Measurements from ENCODE around the gene CCT2. TPM values are rescaled to one million over a fixed set of nuclear protein-coding genes. Genes with fewer than 3 reads are reported as not detected.

CCT2 gene
- total and polyA plus RNA-seq, 9 of the 15 experiments (the other 6 are each of a cell fraction or from before 2014, with no cell fraction given), result 341 to 738 (median 490) TPM

- TF ChIP-seq, protein P1, sequence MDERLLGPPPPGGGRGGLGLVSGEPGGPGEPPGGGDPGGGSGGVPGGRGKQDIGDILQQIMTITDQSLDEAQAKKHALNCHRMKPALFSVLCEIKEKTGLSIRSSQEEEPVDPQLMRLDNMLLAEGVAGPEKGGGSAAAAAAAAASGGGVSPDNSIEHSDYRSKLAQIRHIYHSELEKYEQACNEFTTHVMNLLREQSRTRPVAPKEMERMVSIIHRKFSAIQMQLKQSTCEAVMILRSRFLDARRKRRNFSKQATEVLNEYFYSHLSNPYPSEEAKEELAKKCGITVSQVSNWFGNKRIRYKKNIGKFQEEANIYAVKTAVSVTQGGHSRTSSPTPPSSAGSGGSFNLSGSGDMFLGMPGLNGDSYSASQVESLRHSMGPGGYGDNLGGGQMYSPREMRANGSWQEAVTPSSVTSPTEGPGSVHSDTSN (CRISPR knock-in tag; IDR thresholded peaks at IDR 0.05; ENCODE audit: low read depth), result no peak
- TF ChIP-seq, protein P1 (tag; conservative IDR thresholded peaks at IDR 0.05; ENCODE audit: low read depth), result peak; percentile 36; the same call in 1 of the 2 replicates
- TF ChIP-seq ZNF444 (CRISPR knock-in tag; IDR thresholded peaks at IDR 0.05) (no peak), NRF1 (conservative IDR thresholded peaks at IDR 0.05 in 1 of 2, IDR thresholded peaks at IDR 0.05 in 1 of 2) (peak; percentile 82 to 85), NFIC (IDR thresholded peaks at IDR 0.05) (peak; percentile 37; the same call in 1 of the 2 replicates), CREB1 (IDR thresholded peaks at IDR 0.05) (peak; percentile 84), CREB1 (CRISPR knock-in tag; IDR thresholded peaks at IDR 0.05) (peak; percentile 88), EP300 (IDR thresholded peaks at IDR 0.05; ENCODE audit: low read length) (peak; percentile 35; the same call in 1 of the 2 replicates), HDAC2 (IDR thresholded peaks at IDR 0.05) (peak; percentile 98), KDM5B (IDR thresholded peaks at IDR 0.05; ENCODE audit: insufficient replicate concordance, low read depth, low read length) (peak; percentile 92), KDM4B (IDR thresholded peaks at IDR 0.05; ENCODE audit: borderline replicate concordance in 2 of 2, low read depth in 1 of 2) (peak in 1 of 2 experiments; percentile 85; a peak in 1 of 4 replicates), BRD9 (IDR thresholded peaks at IDR 0.05; ENCODE audit: low read depth, partially characterized antibody) (peak; percentile 35), RBM39 (optimal IDR thresholded peaks at IDR 0.05; ENCODE audit: low read depth, low read length) (peak; percentile 19), KAT7 (CRISPR knock-in tag; IDR thresholded peaks at IDR 0.05; ENCODE audit: borderline replicate concordance) (peak; percentile 97; the same call in 1 of the 2 replicates), ZFP30 (CRISPR knock-in tag; IDR thresholded peaks at IDR 0.05; ENCODE audit: borderline replicate concordance) (no peak), YY1 (IDR thresholded peaks at IDR 0.05; ENCODE audit: borderline replicate concordance in 1 of 3, control insufficient read depth in 1 of 3, extremely low read depth in 1 of 3, insufficient read depth in 3 of 3, insufficient read length in 1 of 3, insufficient replicate concordance in 2 of 3, low read depth in 1 of 3, low read length in 2 of 3) (peak in 2 of 3 experiments; percentile 65 to 85), L3MBTL2 (IDR thresholded peaks at IDR 0.05) (peak; percentile 91), RAD51 (IDR thresholded peaks at IDR 0.05; ENCODE audit: borderline replicate concordance, low read depth) (0 out of 2 replicates have a peak, but pooled peaks have one; percentile 15), E2F1 (CRISPR knock-in tag; IDR thresholded peaks at IDR 0.05) (0 out of 2 replicates have a peak, but pooled peaks have one; percentile 79), POLR2AphosphoS5 (IDR thresholded peaks at IDR 0.05; ENCODE audit: control insufficient read depth, insufficient read depth, low read depth, low read length) (peak; percentile 85), ZNF24 (IDR thresholded peaks at IDR 0.05) (0 out of 2 replicates have a peak, but pooled peaks have one; percentile 37)
- TF ChIP-seq, protein P2, sequence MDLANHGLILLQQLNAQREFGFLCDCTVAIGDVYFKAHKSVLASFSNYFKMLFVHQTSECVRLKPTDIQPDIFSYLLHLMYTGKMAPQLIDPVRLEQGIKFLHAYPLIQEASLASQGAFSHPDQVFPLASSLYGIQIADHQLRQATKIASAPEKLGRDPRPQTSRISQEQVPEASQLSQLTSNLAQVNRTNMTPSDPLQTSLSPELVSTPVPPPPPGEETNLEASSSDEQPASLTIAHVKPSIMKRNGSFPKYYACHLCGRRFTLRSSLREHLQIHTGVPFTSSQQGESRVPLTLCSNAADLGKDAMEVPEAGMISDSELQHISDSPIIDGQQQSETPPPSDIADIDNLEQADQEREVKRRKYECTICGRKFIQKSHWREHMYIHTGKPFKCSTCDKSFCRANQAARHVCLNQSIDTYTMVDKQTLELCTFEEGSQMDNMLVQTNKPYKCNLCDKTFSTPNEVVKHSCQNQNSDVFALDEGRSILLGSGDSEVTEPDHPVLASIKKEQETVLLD (IDR thresholded peaks at IDR 0.05), result peak; percentile 64; the same call in 1 of the 2 replicates
These were observed at the start of gene CCT2 (continued) for GRCh38 chr12:69585189-69586062.
